ENCODE results near the gene RGS7BP.

DNA sequence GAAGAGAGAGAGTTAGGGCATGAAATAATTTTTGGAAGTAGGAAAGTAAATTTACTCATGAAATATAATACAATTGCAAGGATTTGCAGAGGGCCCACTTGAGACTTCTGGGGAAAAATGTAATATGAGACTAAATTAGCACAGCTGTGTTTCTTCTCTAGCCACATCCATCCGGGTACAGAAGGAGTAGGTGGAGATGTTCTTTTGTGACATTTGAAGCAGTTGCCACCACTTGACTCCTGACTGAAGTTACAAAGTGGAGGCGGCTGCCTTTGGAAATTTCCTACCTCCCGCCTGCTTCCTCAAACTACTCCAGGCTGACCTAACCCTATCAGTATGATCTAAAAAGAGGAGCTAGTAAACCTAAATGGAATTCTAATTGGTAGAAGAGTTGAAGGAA, 126.4 kb downstream of the RGS7BP start:
- TF ChIP-seq EP300 (IDR thresholded peaks at IDR 0.05; ENCODE audit: low read depth in 2 of 2, low read length in 2 of 2) (no peak), EP300 (CRISPR knock-in tag; IDR thresholded peaks at IDR 0.05; ENCODE audit: borderline replicate concordance) (no peak), MTA3 (CRISPR knock-in tag; IDR thresholded peaks at IDR 0.05) (no peak)
